ENCODE results near the gene SHISA4. TPM values are rescaled to one million over a fixed set of nuclear protein-coding genes. Genes with fewer than 3 reads are reported as not detected.
"Not testable (repeated sequence)": the region's sequence is repeated elsewhere in the genome, so short reads cannot be mapped to it uniquely, and the experiment has no call there.

The SHISA4 gene, protein sequence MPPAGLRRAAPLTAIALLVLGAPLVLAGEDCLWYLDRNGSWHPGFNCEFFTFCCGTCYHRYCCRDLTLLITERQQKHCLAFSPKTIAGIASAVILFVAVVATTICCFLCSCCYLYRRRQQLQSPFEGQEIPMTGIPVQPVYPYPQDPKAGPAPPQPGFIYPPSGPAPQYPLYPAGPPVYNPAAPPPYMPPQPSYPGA
- total RNA-seq (2014; rRNA removed; shearing (Covaris generic); ENCODE audit: low replicate concordance): 36.4 and 36.9 TPM in 2 replicates

- in situ Hi-C loops (cut with HindIII; ENCODE audit: low pct_unique_long_range_greater_than_20kb, low sequenced_read_pairs): no loop called here
- peak; percentile 93 for DNase-seq (ENCODE audit: low read depth)
Observed at GRCh38 chr1:201888282-201889089, at the start of gene SHISA4. Gene SHISA4 (plus strand): TSS chr1:201888898. CDS start chr1:201888995, 97 bp downstream.

DNA sequence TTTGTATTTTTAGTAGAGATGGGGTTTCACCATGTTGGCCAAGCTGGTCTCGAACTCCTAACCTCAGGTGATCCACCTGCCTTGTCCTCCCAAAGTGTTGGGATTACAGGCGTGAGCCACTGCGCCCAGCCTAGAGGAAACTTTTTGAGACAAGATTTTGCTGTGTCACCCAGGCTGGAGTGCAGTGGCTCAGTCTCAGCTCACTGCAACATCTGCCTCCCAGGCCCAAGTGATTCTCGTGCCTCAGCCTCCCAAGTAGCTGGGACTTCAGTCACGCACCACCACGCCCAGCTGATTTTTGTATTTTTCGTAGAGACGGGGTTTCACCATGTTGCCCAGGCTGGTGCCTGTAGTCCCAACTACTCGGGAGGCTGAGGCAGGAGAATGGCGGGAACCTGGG lies 49.6 kb upstream of the SHISA4 start:
- in situ Hi-C loops (cut with HindIII; ENCODE audit: low pct_unique_long_range_greater_than_20kb, low sequenced_read_pairs); DNase-seq (ENCODE audit: low read depth): not testable (repeated sequence)

DNA sequence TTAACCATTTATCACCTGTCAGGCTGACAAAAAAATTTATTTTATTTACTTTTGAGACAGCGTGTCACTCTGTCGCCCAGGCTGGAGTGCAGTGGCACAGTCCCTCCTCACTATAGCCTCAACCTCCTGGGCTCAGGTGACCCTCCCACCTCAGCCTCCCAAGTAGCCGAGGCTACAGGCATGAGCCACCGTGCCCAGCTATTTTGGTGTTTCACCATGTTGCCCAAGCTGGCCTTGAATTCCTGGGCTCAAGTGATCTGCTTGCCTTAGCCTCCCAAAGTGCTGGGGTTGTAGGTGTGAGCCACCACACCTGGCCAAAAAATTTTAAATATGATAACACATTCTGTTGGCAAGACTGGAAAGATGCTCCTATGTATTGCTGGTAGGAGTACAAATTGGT lies 48.6 kb upstream of the SHISA4 start:
- in situ Hi-C loops (cut with HindIII; ENCODE audit: low pct_unique_long_range_greater_than_20kb, low sequenced_read_pairs): no loop called here
- DNase-seq (ENCODE audit: low read depth): no peak

DNA sequence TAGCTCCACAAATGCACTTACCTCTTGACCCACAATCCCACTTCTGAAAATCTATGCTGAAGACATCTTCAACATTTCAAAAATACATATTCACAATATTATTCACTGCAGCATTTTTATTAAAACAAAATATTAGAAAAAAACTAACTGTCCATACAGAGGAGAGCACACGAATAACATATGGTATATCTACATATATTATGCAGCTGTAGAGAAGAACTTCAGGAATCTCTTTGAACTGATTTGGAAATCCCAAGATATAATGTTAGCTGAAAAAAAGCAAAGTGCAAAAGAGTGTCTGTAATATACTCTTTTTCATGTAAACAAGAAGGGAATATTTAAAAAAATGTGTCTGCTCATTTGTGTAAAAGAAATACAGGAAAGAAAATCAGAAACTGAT lies 48.2 kb upstream of the SHISA4 start:
- DNase-seq (ENCODE audit: low read depth): no peak
- in situ Hi-C loops (cut with HindIII; ENCODE audit: low pct_unique_long_range_greater_than_20kb, low sequenced_read_pairs): no loop called here

- in situ Hi-C loops (cut with HindIII; ENCODE audit: low pct_unique_long_range_greater_than_20kb, low sequenced_read_pairs): no loop called here
- no peak for DNase-seq (ENCODE audit: low read depth)
Observed at GRCh38 chr1:201841265-201841912, 47.3 kb upstream of the SHISA4 start.

DNA sequence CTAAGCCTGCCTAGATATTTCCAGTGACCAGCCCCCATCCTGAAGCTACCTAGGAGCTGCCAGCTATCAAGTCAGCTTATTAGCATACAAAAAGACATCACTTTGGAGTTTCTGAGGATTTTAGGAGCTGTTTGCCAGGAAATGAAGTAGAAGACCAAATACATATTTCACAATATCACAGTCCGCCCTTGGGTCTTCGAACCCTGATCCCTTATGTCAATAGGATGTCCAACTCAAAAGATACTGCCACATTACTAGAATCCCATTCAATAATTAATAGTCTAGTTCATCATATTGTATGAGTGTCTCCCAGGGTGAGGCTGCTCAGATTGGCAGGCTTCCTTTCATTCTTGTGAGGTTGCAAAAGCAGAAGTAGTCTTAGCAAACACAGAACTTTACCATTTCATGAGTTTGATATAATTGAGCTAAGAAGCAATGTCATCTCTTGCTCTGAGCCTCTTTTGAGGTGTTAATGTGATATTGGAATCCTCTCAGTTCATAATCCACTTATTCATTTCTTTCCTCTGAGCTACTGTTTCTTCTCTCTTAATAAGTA lies 46.1 kb upstream of the SHISA4 start:
- no peak for DNase-seq (ENCODE audit: low read depth)
- in situ Hi-C loops (cut with HindIII; ENCODE audit: low pct_unique_long_range_greater_than_20kb, low sequenced_read_pairs): no loop called here

DNA sequence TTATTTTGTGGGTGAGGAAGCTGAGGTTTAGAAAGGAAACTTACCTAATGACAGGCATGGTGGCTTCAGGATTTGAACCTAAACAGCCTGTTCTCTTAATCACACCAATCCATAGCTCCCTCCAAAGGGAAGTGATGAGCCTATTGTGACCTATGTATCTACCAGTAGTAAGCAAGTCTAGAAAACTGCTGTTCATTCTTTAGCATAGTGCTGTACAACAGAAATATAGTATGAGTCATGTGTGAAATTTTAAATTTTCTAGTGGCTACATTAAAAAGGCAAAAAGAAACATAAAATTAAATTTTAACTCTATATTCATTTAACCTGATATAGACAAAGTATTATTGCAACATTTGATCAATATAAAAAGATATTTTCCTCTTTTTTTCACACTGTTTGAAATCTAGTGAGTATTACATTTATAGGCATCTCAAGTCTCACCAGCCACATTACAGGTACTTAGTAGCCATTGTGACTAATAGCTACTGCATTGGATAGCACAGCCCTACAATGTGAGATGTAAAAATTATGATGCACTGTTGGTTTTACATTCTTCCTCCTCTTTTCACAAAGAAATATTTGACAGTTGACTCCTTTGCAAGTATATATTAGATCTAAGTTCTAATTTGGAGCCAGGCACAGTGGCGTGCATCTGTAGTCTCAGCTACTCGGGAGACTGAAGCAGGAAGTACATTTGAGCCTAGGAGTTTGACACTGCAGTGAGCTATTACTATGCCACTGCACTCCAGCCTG lies 43.2 kb upstream of the SHISA4 start:
- in situ Hi-C loops (cut with HindIII; ENCODE audit: low pct_unique_long_range_greater_than_20kb, low sequenced_read_pairs): no loop called here
- no peak for DNase-seq (ENCODE audit: low read depth)

DNA sequence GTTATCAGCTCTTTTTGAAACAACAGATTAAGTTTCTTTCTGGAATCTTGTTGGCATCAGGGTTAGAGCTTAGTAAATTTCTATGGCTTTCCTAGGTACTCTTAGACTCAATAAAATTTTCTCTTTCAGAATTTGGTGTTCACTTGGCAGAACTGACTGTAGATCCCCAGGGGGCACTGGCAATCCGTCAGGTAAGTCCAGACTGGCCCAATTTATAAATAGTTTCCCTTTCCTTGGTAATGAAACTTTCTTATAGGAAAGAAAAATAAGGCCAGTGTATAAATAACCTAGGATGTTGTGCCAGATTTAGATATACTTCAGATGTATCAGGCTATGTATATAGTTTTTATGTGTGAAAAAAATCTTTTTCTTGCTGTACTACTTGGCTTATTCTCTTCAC lies 41.5 kb upstream of the SHISA4 start:
- in situ Hi-C loops (cut with HindIII; ENCODE audit: low pct_unique_long_range_greater_than_20kb, low sequenced_read_pairs): no loop called here
- no peak for DNase-seq (ENCODE audit: low read depth)

DNA sequence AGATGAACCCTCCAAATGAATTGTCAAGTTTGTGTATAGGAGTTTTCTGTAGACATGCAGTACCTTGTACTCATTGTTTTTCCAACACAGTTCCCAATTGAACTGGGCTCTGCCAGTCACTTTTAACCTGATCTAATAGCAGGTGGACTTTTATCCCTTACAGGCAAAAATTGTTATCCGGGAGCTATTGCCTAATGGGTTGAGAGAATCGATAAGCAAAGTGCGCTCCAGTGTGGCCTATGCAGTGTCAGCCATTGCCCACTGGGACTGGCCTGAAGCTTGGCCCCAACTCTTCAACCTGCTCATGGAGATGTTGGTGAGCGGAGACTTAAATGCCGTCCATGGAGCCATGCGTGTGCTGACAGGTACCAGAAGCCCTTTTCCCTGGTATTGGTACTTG lies 40.5 kb upstream of the SHISA4 start:
- DNase-seq (ENCODE audit: low read depth): no peak
- in situ Hi-C loops (cut with HindIII; ENCODE audit: low pct_unique_long_range_greater_than_20kb, low sequenced_read_pairs): no loop called here

DNA sequence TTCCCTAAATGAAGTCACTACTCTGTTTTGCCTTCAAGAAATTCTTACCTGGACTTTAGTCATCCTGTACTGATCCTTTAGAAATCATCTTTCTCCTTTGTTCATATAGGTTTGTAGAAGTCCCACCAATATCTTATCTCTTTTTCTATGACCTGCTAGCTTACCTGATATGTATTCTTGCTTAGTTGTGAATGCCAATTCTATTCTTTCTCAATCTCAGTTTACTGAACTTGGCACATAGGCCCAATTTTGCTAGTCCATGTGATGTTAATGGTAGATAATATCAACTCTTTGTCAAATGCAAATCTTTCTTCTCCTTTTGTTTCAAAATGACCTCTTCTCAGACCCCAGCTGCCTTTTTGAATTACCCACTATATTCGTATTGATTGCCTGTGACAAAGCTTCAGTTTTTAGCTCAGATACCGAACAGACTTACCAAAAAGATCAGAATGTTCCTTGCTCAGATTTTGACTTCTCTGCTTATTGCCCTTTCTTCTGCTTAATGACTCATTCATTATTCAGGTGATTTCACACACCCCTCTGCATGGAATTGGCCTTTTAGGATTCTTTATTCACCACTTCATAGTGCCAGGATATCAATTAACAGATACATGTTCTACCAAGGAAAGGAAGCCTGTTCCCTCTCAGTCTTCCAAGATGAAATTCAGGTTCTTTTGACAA lies 39.2 kb upstream of the SHISA4 start:
- in situ Hi-C loops (cut with HindIII; ENCODE audit: low pct_unique_long_range_greater_than_20kb, low sequenced_read_pairs): no loop called here
- DNase-seq (ENCODE audit: low read depth): no peak

GRCh38 chr1:201850053-201850397 lies 38.7 kb upstream of the SHISA4 start:
- DNase-seq (ENCODE audit: low read depth): peak; percentile 23
- in situ Hi-C loops (cut with HindIII; ENCODE audit: low pct_unique_long_range_greater_than_20kb, low sequenced_read_pairs): no loop called here

- in situ Hi-C loops (cut with HindIII; ENCODE audit: low pct_unique_long_range_greater_than_20kb, low sequenced_read_pairs): no loop called here
- no peak for DNase-seq (ENCODE audit: low read depth)
Observed at GRCh38 chr1:201851949-201852348, 36.7 kb upstream of the SHISA4 start.

- DNase-seq (ENCODE audit: low read depth); in situ Hi-C loops (cut with HindIII; ENCODE audit: low pct_unique_long_range_greater_than_20kb, low sequenced_read_pairs): not testable (repeated sequence)
Observed at GRCh38 chr1:201856722-201857121, 32.0 kb upstream of the SHISA4 start.

DNA sequence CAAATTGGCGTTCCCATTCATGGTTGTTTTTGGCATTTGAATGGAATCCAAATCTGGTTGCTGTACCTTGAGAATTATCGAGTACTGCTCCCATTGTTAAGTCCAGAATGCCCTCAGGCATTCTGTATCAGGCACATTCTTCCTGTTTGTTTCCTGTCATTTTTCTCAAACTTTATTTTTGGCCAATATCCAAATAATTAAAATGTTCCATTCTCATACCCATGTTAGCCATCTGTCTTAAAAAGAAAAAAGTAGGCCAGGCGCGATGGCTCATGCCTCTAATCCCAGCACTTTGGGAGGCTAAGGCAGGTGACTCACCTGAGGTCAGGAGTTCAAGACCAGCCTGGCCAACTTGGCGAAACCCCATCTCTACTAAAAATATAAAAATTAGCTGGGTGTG lies 29.3 kb upstream of the SHISA4 start:
- in situ Hi-C loops (cut with HindIII; ENCODE audit: low pct_unique_long_range_greater_than_20kb, low sequenced_read_pairs): no loop called here
- DNase-seq (ENCODE audit: low read depth): no peak

- DNase-seq (ENCODE audit: low read depth): no peak
- in situ Hi-C loops (cut with HindIII; ENCODE audit: low pct_unique_long_range_greater_than_20kb, low sequenced_read_pairs): no loop called here
Observed at GRCh38 chr1:201861448-201861847, 27.2 kb upstream of the SHISA4 start.

DNA sequence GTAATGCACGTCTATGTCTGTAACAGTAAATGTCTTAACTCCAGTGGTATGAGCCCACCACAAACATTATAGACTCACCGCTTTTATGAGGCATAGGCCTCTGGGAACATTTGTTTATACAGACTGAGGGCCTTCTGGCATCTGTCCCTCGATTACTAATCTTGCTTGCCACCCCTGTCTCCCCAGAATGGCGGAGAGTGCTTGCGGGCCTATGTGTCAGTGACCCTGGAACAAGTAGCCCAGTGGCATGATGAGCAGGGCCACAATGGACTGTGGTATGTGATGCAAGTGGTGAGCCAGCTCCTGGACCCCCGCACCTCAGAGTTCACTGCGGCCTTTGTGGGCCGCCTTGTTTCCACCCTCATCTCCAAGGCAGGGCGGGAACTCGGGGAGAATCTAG lies 18.3 kb upstream of the SHISA4 start:
- in situ Hi-C loops (cut with HindIII; ENCODE audit: low pct_unique_long_range_greater_than_20kb, low sequenced_read_pairs): no loop called here
- no peak for DNase-seq (ENCODE audit: low read depth)

DNA sequence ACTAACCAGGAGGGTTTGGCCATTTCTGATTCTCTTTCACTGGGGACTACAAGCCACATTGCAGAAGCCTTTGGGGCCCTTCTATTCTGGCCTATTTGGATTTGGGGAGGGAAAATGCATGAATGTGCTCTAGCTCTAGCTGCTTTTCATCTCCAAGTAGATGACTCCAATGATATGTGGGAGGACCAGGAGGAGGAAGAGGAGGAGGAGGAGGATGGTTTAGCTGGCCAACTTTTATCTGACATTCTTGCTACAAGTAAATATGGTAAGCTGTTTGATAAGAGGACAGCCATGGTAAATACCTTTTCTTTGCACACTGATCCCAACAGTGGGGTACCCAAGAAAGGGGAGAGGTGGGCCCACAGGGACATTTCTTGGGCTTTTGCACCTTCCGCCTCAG lies 14.0 kb upstream of the SHISA4 start:
- in situ Hi-C loops (cut with HindIII; ENCODE audit: low pct_unique_long_range_greater_than_20kb, low sequenced_read_pairs): no loop called here

More for the DNA sequence above, 14.0 kb upstream of the SHISA4 start:
- DNase-seq (ENCODE audit: low read depth): no peak
